ENCODE data around the gene CRTAP. TPM values are rescaled to one million over a fixed set of nuclear protein-coding genes. Genes with fewer than 3 reads are reported as not detected.

CRTAP gene
- total RNA-seq, 2 donors from 2014 or later = 182 to 229 TPM

GRCh38 chr3:33099109-33099645 is 14.6 kb upstream of the CRTAP start:
- Histone ChIP-seq H3K4me3 (no peak overlapping the region), H3K27me3 (replicated peaks; ENCODE audit: insufficient read depth) (no peaks in the 10 kb centered on the region), H3K36me3 (no peaks in the 10 kb centered on the region), H3K4me1 (replicated peaks) (no peaks in the 10 kb centered on the region), H3K27ac (no peak overlapping the region), H3K9me3 (no peaks in the 10 kb centered on the region)
- TF ChIP-seq CTCF (IDR thresholded peaks at IDR 0.05) (no peak), POLR2A (IDR thresholded peaks at IDR 0.05) (no peak), POLR2AphosphoS5 (IDR thresholded peaks at IDR 0.05) (no peak)
- 84% methylated on average over 3 of the region's 3 CpGs for WGBS
- intact Hi-C loops (cut with DNase I) = no loop called here
- no peak for DNase-seq (ENCODE audit: low spot score)

- DNase-seq (ENCODE audit: low spot score) = no peak
Observed at GRCh38 chr3:33099701-33100100, 14.1 kb upstream of the CRTAP start.

GRCh38 chr3:33100229-33100628 is 13.6 kb upstream of the CRTAP start:
- TF ChIP-seq POLR2AphosphoS5 (IDR thresholded peaks at IDR 0.05) (no peak), CTCF (IDR thresholded peaks at IDR 0.05) (no peak), POLR2A (IDR thresholded peaks at IDR 0.05) (no peak)
- 56% methylated on average over 2 of the region's 2 CpGs for WGBS
- Histone ChIP-seq H3K36me3 (no peaks in the 10 kb centered on the region), H3K4me1 (replicated peaks) (no peaks in the 10 kb centered on the region), H3K4me3 (no peak overlapping the region), H3K27ac (no peak overlapping the region), H3K9me3 (no peaks in the 10 kb centered on the region), H3K27me3 (replicated peaks; ENCODE audit: insufficient read depth) (no peaks in the 10 kb centered on the region)
- intact Hi-C loops (cut with DNase I) = no loop called here
- no peak for DNase-seq (ENCODE audit: low spot score)

More at GRCh38 chr3:33099701-33100100, 14.1 kb upstream of the CRTAP start:
- intact Hi-C loops (cut with DNase I) = no loop called here
- no peak overlapping the region for H3K27ac ChIP-seq
- H3K4me3 ChIP-seq = no peak overlapping the region
- H3K4me1 ChIP-seq (replicated peaks) = no peaks in the 10 kb centered on the region
- 84% methylated on average over 3 of the region's 3 CpGs for WGBS
- H3K27me3 ChIP-seq (replicated peaks; ENCODE audit: insufficient read depth) = no peaks in the 10 kb centered on the region
- H3K9me3 ChIP-seq = no peaks in the 10 kb centered on the region
- H3K36me3 ChIP-seq = no peaks in the 10 kb centered on the region
- no peak for TF ChIP-seq POLR2A (IDR thresholded peaks at IDR 0.05)
- TF ChIP-seq POLR2AphosphoS5 (IDR thresholded peaks at IDR 0.05) = no peak
- no peak for TF ChIP-seq CTCF (IDR thresholded peaks at IDR 0.05)

- no peak overlapping the region for H3K4me3 ChIP-seq
- no peak for DNase-seq (ENCODE audit: low spot score)
- H3K9me3 ChIP-seq = no peaks in the 10 kb centered on the region
- 93% methylated on average over 3 of the region's 3 CpGs for WGBS
- H3K27me3 ChIP-seq (replicated peaks; ENCODE audit: insufficient read depth) = no peaks in the 10 kb centered on the region
- H3K36me3 ChIP-seq = no peaks in the 10 kb centered on the region
- H3K4me1 ChIP-seq (replicated peaks) = no peaks in the 10 kb centered on the region
- H3K27ac ChIP-seq = no peak overlapping the region
- TF ChIP-seq CTCF (IDR thresholded peaks at IDR 0.05) = no peak
- TF ChIP-seq POLR2AphosphoS5 (IDR thresholded peaks at IDR 0.05) = no peak
- no peak for TF ChIP-seq POLR2A (IDR thresholded peaks at IDR 0.05)
- intact Hi-C loops (cut with DNase I) = no loop called here
Observed at GRCh38 chr3:33103034-33103433, 10.8 kb upstream of the CRTAP start.

GRCh38 chr3:33103480-33103879 is 10.3 kb upstream of the CRTAP start:
- TF ChIP-seq POLR2AphosphoS5 (IDR thresholded peaks at IDR 0.05) (no peak), POLR2A (IDR thresholded peaks at IDR 0.05) (no peak)
- no peaks in the 10 kb centered on the region for H3K4me1 ChIP-seq (replicated peaks)
- intact Hi-C loops (cut with DNase I) = no loop called here
- WGBS = 93% methylated on average over 3 of the region's 3 CpGs
- no peaks in the 10 kb centered on the region for H3K27me3 ChIP-seq (replicated peaks; ENCODE audit: insufficient read depth)
- DNase-seq (ENCODE audit: low spot score) = no peak
- H3K9me3 ChIP-seq = no peaks in the 10 kb centered on the region
- no peaks in the 10 kb centered on the region for H3K36me3 ChIP-seq
- H3K4me3 ChIP-seq = no peak overlapping the region
- no peak overlapping the region for H3K27ac ChIP-seq
